HepG2 (cell line): ENCODE measurements around the gene PPP4R3A. TPM values are rescaled to one million over a fixed set of nuclear protein-coding genes. Genes with fewer than 3 reads are reported as not detected.

Source experiments
- BCL3 ChIP-seq: sonication (generic); formaldehyde crosslinking; IDR thresholded peaks from 2 replicates; pipeline ENCODE4 v1.5.1; 2020; ENCODE audit warnings: mild to moderate bottlenecking, missing genetic modification reagents, moderate library complexity
- EZH2 ChIP-seq: conservative IDR thresholded peaks from 2 replicates; pipeline ENCODE4 v1.6.1; 2012; ENCODE audit warnings: mild to moderate bottlenecking, low read depth, low read length, moderate library complexity
- JUND ChIP-seq: sonication (generic); formaldehyde crosslinking; IDR thresholded peaks from 2 replicates; pipeline ENCODE4 v1.8.0; 2022; ENCODE audit warnings: mild to moderate bottlenecking, missing genetic modification reagents
- KMT2B ChIP-seq: IDR thresholded peaks from 2 replicates; pipeline ENCODE4 v1.6.1; 2016; ENCODE audit warnings: missing genetic modification reagents, missing compliant biosample characterization
- MTA1 ChIP-seq: sonication (generic); formaldehyde crosslinking; IDR thresholded peaks from 2 replicates; pipeline ENCODE4 v1.4.0; 2020; ENCODE audit warnings: missing genetic modification reagents, mild to moderate bottlenecking, borderline replicate concordance
- MXD4 ChIP-seq: IDR thresholded peaks from 2 replicates; pipeline ENCODE4 v1.6.1; 2016; ENCODE audit warnings: mild to moderate bottlenecking, missing biosample characterization, missing genetic modification reagents
- ONECUT2 ChIP-seq: sonication (generic); formaldehyde crosslinking; IDR thresholded peaks from 2 replicates; pipeline ENCODE4 v1.4.0; 2020; ENCODE audit warnings: missing genetic modification reagents
- PATZ1 ChIP-seq: sonication (generic); formaldehyde crosslinking; IDR thresholded peaks from 2 replicates; pipeline ENCODE4 v1.4.0; 2020; ENCODE audit warnings: missing genetic modification reagents
- POGK ChIP-seq: sonication (generic); formaldehyde crosslinking; conservative IDR thresholded peaks from 2 replicates; pipeline ENCODE4 v1.8.0; 2022; ENCODE audit warnings: mild to moderate bottlenecking, moderate library complexity, missing genetic modification reagents
- RCOR2 ChIP-seq: IDR thresholded peaks from 2 replicates; pipeline ENCODE4 v1.6.1; 2016; ENCODE audit warnings: missing biosample characterization, missing genetic modification reagents
- RNF219 ChIP-seq: sonication (generic); formaldehyde crosslinking; IDR thresholded peaks from 2 replicates; pipeline ENCODE4 v1.5.0; 2020; ENCODE audit warnings: mild to moderate bottlenecking, missing genetic modification reagents
- RXRB ChIP-seq: IDR thresholded peaks from 2 replicates; pipeline ENCODE4 v1.6.1; 2016; ENCODE audit warnings: borderline replicate concordance, missing genetic modification reagents, missing compliant biosample characterization
- SP4 ChIP-seq: sonication (generic); formaldehyde crosslinking; IDR thresholded peaks from 2 replicates; pipeline ENCODE4 v1.8.1; 2023; ENCODE audit warnings: mild to moderate bottlenecking, missing genetic modification reagents
- THAP7 ChIP-seq: sonication (generic); formaldehyde crosslinking; IDR thresholded peaks from 2 replicates; pipeline ENCODE4 v1.8.1; 2023; ENCODE audit warnings: mild to moderate bottlenecking, missing genetic modification reagents
- ZFY ChIP-seq: sonication (generic); formaldehyde crosslinking; IDR thresholded peaks from 2 replicates; pipeline ENCODE4 v1.4.0; 2020; ENCODE audit warnings: missing genetic modification reagents
- ZNF10 ChIP-seq: sonication (generic); formaldehyde crosslinking; IDR thresholded peaks from 2 replicates; pipeline ENCODE4 v1.4.0; 2020; ENCODE audit warnings: mild to moderate bottlenecking, low read depth, missing genetic modification reagents, borderline replicate concordance
- ZNF34 ChIP-seq: sonication (generic); formaldehyde crosslinking; IDR thresholded peaks from 2 replicates; pipeline ENCODE4 v1.4.0; 2020; ENCODE audit warnings: mild to moderate bottlenecking, missing genetic modification reagents, borderline replicate concordance
- ZNF563 ChIP-seq: sonication (generic); formaldehyde crosslinking; IDR thresholded peaks from 2 replicates; pipeline ENCODE4 v1.8.0; 2022; ENCODE audit warnings: mild to moderate bottlenecking, moderate library complexity, missing genetic modification reagents
- ZNF775 ChIP-seq: sonication (generic); formaldehyde crosslinking; IDR thresholded peaks from 2 replicates; pipeline ENCODE4 v1.4.0; 2020; ENCODE audit warnings: missing genetic modification reagents, mild to moderate bottlenecking, moderate library complexity, borderline replicate concordance
- ZNF776 ChIP-seq: sonication (generic); formaldehyde crosslinking; IDR thresholded peaks from 2 replicates; pipeline ENCODE4 v1.4.0; 2020; ENCODE audit warnings: mild to moderate bottlenecking, missing genetic modification reagents
- ZNF816 ChIP-seq: sonication (generic); formaldehyde crosslinking; IDR thresholded peaks from 2 replicates; pipeline ENCODE4 v1.8.0; 2022; ENCODE audit warnings: missing genetic modification reagents, mild to moderate bottlenecking, borderline replicate concordance
- ZSCAN22 ChIP-seq: sonication (generic); formaldehyde crosslinking; IDR thresholded peaks from 2 replicates; pipeline ENCODE4 v1.4.0; 2020; ENCODE audit warnings: mild to moderate bottlenecking, missing genetic modification reagents
- polyA plus RNA-seq, 8 experiments: library from polyadenylated mRNA; depleted of rRNA in 3 of 8; stranded (reverse) in 7 of 8; unstranded in 1 of 8; fragments of >200 nt; fragmentation: Illumina TruSeq in 4 of 8; extraction: Trizol in 4 of 8; gene quantifications; 2 replicates each; pipeline versions ENCODE4 v1.2.1 to v1.2.3, GENCODE V29; 2011 to 2016; ENCODE audit warnings: low read depth in 4 of 8, missing spikeins in 1 of 8, mixed read lengths in 1 of 8; ENCODE audit not compliant: insufficient read depth in 1 of 8
- total RNA-seq, 5 experiments: library from RNA; depleted of rRNA; stranded (reverse); fragments of >200 nt; fragmentation: Illumina TruSeq; extraction: Trizol; gene quantifications; 2 replicates each; pipeline ENCODE4 v1.2.3, GENCODE V29; 2016; ENCODE audit warnings: low read depth in 1 of 5

PPP4R3A gene
- total and polyA plus RNA-seq, 2 of the 13 experiments (the other 11 are each of a cell fraction or from before 2014, with no cell fraction given): 22.5 to 57.4 TPM

GRCh38 chr14:91554535-91555332, 44.6 kb upstream of the PPP4R3A start (continued):
- TF ChIP-seq RNF219 (CRISPR knock-in tag) (no peak), KMT2B (CRISPR knock-in tag) (no peak), ZFY (CRISPR knock-in tag) (no peak; the same call in 1 of the 2 replicates), POGK (CRISPR knock-in tag) (no peak), ONECUT2 (CRISPR knock-in tag) (no peak), ZNF563 (CRISPR knock-in tag) (no peak), ZNF34 (CRISPR knock-in tag) (no peak), ZNF10 (no peak), PATZ1 (CRISPR knock-in tag) (peak; percentile 55; the same call in 1 of the 2 replicates), ZNF816 (no peak), MTA1 (peak; percentile 74), BCL3 (CRISPR knock-in tag) (no peak), MXD4 (no peak), RXRB (peak; percentile 15; the same call in 1 of the 2 replicates), SP4 (no peak), JUND (no peak), ZSCAN22 (no peak), RCOR2 (CRISPR knock-in tag) (0 out of 2 replicates have a peak, but pooled peaks have one; percentile 22), THAP7 (CRISPR knock-in tag) (0 out of 2 replicates have a peak, but pooled peaks have one; percentile 29), EZH2 (no peak), ZNF775 (CRISPR knock-in tag) (no peak), ZNF776 (CRISPR knock-in tag) (no peak)
